GM18508 (cell line): ENCODE measurements around the gene SLFN12L.

ENCODE experiments used
- ATAC-seq: cut with Tn5 transposase; IDR thresholded peaks from one replicate; pipeline ENCODE4 v1.9.1; 2021; ENCODE audit warnings: moderate number of reproducible peaks; ENCODE audit not compliant: insufficient read depth, unreplicated experiment

SLFN12L gene

DNA sequence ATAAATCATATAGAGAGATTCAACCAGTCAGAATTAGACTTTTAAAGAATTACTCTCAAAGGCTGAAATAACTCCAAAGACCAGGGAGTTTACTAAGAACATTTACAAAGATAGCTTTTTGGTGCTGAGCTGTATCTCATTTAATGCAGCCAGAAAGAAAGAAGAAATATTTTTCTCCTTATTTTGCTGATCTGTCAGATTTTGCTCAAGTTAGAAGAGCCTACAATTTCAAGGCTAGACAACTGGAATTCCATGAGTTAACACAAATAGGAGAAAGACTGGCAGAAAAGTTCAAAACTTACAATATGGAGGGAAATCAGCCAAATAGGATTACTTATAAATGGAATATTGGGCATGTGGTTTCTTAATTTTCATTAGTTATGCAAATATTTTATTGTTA, 99.0 kb downstream of the SLFN12L start:
- no peak for ATAC-seq

DNA sequence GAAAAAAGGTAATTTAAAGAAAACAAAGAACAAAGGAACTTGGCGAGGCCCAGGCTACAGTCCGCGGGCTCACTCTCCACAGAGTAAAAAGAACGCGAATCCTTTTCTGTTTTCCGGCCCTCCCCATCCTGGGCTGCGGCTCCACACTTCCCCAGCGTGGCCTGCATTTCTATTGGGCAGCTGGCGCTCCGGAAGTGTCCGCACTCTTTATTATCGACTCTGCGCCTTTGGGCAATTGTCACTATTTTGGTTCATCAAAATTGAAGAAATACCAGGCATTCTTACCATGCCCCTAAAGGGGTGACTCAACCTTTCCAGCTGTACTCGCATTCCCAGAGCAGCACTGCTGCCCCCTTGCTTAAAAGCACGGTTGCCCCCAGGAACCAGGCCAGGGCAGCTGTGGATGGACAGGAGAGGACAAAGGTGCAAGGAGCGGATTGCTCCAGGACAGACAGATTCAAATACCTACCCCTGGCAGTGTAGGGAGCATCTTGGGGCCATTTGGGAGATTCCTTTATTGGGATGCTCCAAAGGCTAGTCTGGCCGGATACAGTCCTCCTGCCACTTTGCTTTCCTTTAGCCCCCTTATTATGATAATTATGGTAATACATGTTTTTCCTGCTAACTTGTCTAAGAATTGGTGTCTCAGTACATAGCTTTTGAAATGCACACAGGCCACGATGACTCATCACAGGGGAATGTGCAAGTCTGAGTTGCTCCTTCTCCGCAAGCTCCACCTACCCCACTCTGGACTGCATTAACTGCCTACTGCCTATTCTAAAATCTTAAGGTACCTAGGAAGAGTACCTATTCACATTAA, 104.2 kb downstream of the SLFN12L start:
- ATAC-seq, result no peak

DNA sequence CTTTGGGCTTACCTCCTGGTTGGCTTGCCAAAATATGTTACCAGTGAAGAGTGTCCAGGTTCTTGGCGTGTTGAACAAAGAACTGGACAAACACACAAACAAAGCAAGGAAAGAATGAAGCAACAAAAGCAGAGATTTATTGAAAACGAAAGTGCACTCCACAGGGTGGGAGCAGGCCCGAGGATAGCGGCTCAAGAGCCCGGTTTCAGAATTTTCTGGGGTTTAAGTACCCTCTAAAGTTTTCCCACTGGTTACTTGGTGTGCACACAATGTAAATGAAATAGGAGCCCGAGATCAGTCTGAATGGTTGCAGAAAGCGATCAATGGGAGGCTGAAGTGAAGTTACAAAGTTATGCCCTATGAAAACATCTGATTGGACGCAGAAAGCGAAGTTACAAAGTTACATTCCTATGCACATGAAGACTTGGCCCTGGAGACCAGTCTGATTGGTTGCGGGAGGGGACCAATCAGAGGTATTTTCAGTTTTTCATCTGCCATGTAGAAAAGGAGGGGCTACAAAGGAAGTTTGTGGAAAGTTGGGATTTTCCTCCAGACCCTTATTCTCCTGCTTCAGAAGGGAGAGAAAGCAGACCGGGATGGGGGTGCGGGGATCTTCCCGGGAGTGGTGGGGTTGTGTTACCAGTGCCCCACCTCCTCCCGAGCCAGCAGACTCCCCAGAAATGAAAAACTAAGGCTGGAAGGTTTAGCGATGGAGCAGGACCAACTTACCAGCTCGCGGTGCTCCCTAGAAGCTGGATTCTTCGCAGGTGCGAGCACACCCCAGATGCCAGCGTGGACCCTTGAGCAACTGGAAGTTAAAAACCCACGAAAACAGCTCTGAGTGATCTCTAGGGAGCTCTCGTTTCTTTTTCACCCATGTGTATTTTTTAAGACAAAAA, 105.1 kb downstream of the SLFN12L start, which contains the start of gene SLFN12:
TSS of gene SLFN12 (minus strand) at position 325 of the 899 bp plus-strand sequence. CDS start 9,472 bp downstream, outside the sequence.
- ATAC-seq, result no peak

DNA sequence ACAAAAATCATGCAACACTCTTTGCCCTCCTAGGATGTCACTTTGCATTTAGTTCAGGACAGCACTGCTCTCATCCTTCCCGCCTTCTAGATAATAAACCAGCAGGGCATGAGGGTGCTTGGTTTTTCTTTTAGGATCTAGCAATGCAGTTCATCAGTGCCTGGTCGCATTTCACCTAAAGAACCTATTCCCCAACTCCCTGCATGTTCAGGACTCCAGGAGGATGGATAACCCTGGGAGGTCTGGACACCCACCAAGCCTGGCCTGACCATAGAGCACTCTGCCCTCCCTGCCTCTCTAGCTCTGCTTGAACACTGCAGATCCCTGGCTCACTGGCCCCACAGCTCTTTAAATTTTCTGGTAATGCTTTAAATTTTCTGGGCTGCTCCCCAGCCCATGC, 107.8 kb downstream of the SLFN12L start:
- ATAC-seq, result no peak

DNA sequence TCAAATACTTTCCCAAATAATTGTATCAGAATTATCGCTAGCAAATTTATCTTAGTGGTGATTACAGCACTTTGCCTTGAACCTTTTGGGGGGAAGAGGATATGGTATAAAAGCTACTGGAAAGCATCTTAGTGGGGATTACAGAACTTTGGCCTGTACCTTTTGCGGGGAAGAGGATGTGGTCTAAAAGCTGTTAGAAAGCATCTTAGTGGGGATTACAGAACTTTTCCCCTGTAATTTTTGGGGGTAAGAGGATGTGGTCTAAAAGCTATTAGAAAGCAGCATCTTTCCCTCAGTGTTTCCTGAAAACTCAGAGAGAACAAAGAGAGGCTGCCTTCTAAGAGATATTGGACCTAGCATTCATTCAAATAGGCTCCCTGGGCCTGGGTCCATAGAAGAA, 109.2 kb downstream of the SLFN12L start:
- no peak for ATAC-seq

DNA sequence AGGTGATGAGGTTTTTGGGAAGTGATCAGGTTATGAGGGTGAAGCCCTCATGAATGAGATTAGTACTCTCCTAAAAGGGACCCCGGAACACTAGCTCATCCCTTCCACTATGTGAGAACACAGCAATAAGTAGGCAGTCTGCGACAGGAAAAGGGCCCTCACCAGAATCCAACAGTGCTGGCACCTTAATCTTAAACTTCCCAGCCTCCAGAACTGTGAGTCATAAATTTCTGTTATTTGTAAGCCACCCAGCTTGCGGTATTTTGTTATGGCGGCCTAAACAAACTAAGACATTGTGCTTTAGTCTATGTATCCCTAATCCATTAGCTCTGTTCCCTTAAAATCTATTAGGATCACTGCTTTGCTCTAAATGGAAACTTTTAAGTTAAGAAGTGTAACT, 113.7 kb downstream of the SLFN12L start:
- ATAC-seq, result no peak
